ENCODE data around the gene DONSON. TPM values are rescaled to one million over a fixed set of nuclear protein-coding genes. Genes with fewer than 3 reads are reported as not detected.

Gene DONSON
- total RNA-seq, 1 experiment from 2014 or later: 13.8 TPM

DNA sequence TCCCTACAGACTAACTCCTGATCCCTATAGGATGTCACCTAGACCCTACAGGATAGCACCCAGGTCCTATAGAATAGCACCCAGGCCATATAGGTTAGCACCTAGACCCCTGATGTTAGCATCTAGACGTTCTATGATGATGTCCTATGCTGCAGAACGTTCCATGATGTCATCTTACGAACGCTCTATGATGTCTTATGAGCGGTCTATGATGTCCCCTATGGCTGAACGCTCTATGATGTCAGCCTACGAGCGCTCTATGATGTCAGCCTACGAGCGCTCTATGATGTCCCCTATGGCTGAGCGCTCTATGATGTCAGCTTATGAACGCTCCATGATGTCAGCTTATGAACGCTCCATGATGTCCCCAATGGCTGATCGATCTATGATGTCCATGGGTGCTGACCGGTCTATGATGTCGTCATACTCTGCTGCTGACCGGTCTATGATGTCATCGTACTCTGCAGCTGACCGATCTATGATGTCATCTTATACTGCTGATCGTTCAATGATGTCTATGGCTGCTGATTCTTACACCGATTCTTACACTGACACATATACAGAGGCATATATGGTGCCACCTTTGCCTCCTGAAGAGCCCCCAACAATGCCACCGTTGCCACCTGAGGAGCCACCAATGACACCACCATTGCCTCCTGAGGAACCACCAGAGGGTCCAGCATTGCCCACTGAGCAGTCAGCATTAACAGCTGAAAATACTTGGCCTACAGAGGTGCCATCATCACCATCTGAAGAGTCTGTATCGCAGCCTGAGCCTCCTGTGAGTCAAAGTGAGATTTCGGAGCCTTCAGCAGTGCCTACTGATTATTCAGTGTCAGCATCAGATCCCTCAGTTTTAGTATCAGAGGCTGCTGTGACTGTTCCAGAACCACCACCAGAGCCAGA lies 36.1 kb downstream of the DONSON start:
- CTCF ChIA-PET: no interaction called here

DNA sequence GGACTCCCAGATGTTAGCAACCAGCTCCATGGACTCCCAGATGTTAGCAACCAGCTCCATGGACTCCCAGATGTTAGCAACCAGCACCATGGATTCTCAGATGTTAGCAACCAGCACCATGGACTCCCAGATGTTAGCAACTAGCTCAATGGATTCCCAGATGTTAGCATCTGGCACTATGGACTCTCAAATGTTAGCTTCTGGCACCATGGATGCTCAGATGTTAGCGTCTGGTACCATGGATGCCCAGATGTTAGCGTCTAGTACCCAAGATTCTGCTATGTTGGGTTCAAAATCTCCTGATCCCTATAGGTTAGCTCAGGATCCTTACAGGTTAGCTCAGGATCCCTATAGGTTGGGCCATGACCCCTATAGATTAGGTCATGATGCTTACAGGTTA lies 36.8 kb downstream of the DONSON start:
- Mint-ChIP-seq H3K36me3 (ENCODE audit: insufficient read depth, unreplicated experiment) (peaks cover 68% of the 10 kb centered on the region), H3K27me3 (ENCODE audit: unreplicated experiment) (no peaks in the 10 kb centered on the region), H3K9me3 (ENCODE audit: low read depth, unreplicated experiment) (no peaks in the 10 kb centered on the region), H3K4me3 (ENCODE audit: low read depth, unreplicated experiment) (no peak overlapping the region), H3K4me1 (ENCODE audit: low read depth, unreplicated experiment) (peaks cover 9% of the 10 kb centered on the region), H3K27ac (ENCODE audit: unreplicated experiment) (no peak overlapping the region)
- BruUV-seq (replicated peaks): no TSS peak
- no peak for DNase-seq
- CTCF ChIA-PET: no interaction called here
- TF ChIP-seq, protein P1, sequence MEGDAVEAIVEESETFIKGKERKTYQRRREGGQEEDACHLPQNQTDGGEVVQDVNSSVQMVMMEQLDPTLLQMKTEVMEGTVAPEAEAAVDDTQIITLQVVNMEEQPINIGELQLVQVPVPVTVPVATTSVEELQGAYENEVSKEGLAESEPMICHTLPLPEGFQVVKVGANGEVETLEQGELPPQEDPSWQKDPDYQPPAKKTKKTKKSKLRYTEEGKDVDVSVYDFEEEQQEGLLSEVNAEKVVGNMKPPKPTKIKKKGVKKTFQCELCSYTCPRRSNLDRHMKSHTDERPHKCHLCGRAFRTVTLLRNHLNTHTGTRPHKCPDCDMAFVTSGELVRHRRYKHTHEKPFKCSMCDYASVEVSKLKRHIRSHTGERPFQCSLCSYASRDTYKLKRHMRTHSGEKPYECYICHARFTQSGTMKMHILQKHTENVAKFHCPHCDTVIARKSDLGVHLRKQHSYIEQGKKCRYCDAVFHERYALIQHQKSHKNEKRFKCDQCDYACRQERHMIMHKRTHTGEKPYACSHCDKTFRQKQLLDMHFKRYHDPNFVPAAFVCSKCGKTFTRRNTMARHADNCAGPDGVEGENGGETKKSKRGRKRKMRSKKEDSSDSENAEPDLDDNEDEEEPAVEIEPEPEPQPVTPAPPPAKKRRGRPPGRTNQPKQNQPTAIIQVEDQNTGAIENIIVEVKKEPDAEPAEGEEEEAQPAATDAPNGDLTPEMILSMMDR (IDR thresholded peaks at IDR 0.05; ENCODE audit: unreplicated experiment): no peak
- intact Hi-C loops (cut with micrococcal nuclease; ENCODE audit: unreplicated experiment): no loop called here

More for the DNA sequence above, 36.1 kb downstream of the DONSON start:
- Mint-ChIP-seq H3K9me3 (ENCODE audit: low read depth, unreplicated experiment) (no peaks in the 10 kb centered on the region), H3K4me3 (ENCODE audit: low read depth, unreplicated experiment) (no peak overlapping the region), H3K4me1 (ENCODE audit: low read depth, unreplicated experiment) (peaks cover 9% of the 10 kb centered on the region), H3K27ac (ENCODE audit: unreplicated experiment) (no peak overlapping the region), H3K36me3 (ENCODE audit: insufficient read depth, unreplicated experiment) (peaks cover 68% of the 10 kb centered on the region), H3K27me3 (ENCODE audit: unreplicated experiment) (no peaks in the 10 kb centered on the region)
- no TSS peak for BruUV-seq (replicated peaks)
- intact Hi-C loops (cut with micrococcal nuclease; ENCODE audit: unreplicated experiment): no loop called here
- TF ChIP-seq, protein P1 (IDR thresholded peaks at IDR 0.05; ENCODE audit: unreplicated experiment): no peak
- DNase-seq: no peak

GRCh38 chr21:33550772-33551660 lies 37.5 kb downstream of the DONSON start:
- H3K4me1 Mint-ChIP-seq (ENCODE audit: low read depth, unreplicated experiment): peaks cover 4% of the 10 kb centered on the region
- H3K27me3 Mint-ChIP-seq (ENCODE audit: unreplicated experiment): no peaks in the 10 kb centered on the region
- no peaks in the 10 kb centered on the region for H3K9me3 Mint-ChIP-seq (ENCODE audit: low read depth, unreplicated experiment)
- peaks cover 66% of the 10 kb centered on the region for H3K36me3 Mint-ChIP-seq (ENCODE audit: insufficient read depth, unreplicated experiment)
- BruUV-seq (replicated peaks): no TSS peak
- CTCF ChIA-PET: no interaction called here
- H3K4me3 Mint-ChIP-seq (ENCODE audit: low read depth, unreplicated experiment): no peak overlapping the region
- TF ChIP-seq, protein P1 (IDR thresholded peaks at IDR 0.05; ENCODE audit: unreplicated experiment): no peak
- intact Hi-C loops (cut with micrococcal nuclease; ENCODE audit: unreplicated experiment): no loop called here
- no peak overlapping the region for H3K27ac Mint-ChIP-seq (ENCODE audit: unreplicated experiment)
- DNase-seq: no peak

- BruUV-seq (replicated peaks): no TSS peak
- Mint-ChIP-seq H3K36me3 (ENCODE audit: insufficient read depth, unreplicated experiment) (peaks cover 65% of the 10 kb centered on the region), H3K4me1 (ENCODE audit: low read depth, unreplicated experiment) (no peaks in the 10 kb centered on the region), H3K27me3 (ENCODE audit: unreplicated experiment) (no peaks in the 10 kb centered on the region), H3K9me3 (ENCODE audit: low read depth, unreplicated experiment) (no peaks in the 10 kb centered on the region), H3K4me3 (ENCODE audit: low read depth, unreplicated experiment) (no peak overlapping the region), H3K27ac (ENCODE audit: unreplicated experiment) (no peak overlapping the region)
- TF ChIP-seq, protein P1 (IDR thresholded peaks at IDR 0.05; ENCODE audit: unreplicated experiment): no peak
- intact Hi-C loops (cut with micrococcal nuclease; ENCODE audit: unreplicated experiment): no loop called here
- DNase-seq: no peak
- CTCF ChIA-PET: no interaction called here
Measured at GRCh38 chr21:33549848-33550771, 38.4 kb downstream of the DONSON start.
